CD4-positive, alpha-beta T cell treated with Interleukin-17A for 4 hours (primary cell): Measurements from ENCODE around the gene ATF1.

Experiments
- DNase-seq: peaks from one replicate; pipeline ENCODE4 v3.0.0-alpha.2; 2020; ENCODE audit warnings: mixed read lengths

Gene ATF1

GRCh38 chr12:50763639-50764285 lies at the start of gene ATF1:
TSS of gene ATF1 (plus strand) at chr12:50764101. CDS start at chr12:50780146, 16,045 bp downstream.
- peak; percentile 91 for DNase-seq

DNA sequence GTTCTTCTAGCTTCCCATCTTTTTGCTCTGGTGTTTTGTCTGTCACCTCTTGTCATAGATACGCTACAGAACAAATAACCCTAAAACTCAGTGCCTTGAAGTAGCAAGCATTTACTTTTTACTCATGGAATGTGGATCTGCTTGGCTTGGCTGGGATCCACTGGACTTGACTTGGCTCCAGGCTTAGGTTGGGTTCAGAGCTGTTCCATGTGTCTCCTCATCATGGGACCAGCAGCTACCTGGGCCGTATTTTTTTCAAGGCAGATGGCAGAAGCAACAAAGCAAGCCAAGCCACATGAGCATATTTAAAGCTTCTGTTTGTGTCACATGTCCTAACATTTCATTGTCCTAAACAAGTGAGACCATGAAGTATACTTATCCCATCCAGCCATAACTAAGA lies 48.7 kb upstream of the ATF1 start:
- no peak for DNase-seq

DNA sequence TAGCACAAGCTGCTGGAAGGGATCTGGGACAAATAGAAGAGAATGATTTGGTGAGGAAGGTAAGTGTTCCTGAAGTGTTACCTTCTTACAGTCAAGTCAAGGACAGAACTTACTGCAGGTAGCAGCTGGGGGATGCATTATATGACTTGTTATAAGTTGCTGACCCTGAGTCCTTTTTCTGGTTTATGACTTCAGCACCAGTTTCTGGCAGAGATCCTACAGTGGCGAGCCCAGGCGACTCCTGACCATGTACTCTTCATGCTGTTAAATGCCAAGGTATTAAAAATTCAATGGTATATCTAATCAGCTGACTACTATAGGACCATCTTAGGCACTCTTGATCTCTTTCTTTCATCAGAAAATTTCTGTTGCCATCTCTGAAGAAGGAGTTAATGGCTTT lies 45.1 kb upstream of the ATF1 start:
- DNase-seq = no peak

- DNase-seq = no peak
Observed at GRCh38 chr12:50720085-50720484, 43.8 kb upstream of the ATF1 start.

DNA sequence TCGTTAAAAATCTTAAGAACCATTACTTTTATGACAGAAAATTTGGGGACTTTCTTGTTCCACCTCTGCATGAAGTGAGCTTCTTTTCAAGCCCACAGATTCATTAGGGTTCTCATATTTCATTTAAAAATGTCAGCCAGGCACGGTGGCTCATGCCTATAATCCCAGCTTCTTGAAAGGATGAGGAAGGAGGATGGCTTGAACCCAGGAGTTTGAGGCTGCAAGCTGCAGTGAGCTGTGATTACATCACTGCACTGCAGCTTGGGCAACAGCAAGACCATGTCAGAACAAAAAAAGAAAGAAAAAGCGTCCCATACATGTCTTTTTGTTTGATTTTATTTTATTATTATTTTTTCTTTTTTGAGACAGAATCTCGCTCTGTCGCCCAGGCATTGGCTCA lies 43.4 kb upstream of the ATF1 start:
- no peak for DNase-seq

DNA sequence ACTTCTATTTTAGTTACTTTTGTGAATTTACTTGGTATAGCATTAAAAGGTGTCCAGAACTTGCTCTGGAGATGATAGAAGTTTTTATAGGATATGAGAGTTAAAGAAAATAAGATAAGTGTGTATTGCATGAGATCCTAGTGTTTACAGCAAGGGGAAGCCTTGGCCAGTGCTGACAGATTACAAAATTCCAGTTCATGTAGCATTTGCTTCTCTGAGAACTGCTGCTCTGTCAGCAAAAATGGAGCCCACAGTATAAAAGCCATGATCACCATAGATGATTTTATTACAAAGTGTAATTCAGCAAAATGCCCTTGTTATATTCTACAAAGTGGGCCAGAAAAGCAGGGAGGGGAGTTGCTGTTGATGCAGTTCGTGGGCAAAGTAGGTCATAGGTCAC lies 40.0 kb upstream of the ATF1 start:
- no peak for DNase-seq

GRCh38 chr12:50725011-50725942 lies 38.6 kb upstream of the ATF1 start:
- no peak for DNase-seq

- no peak for DNase-seq
Observed at GRCh38 chr12:50727466-50727865, 36.4 kb upstream of the ATF1 start.

GRCh38 chr12:50728417-50728816 lies 35.5 kb upstream of the ATF1 start:
- no peak for DNase-seq

- no peak for DNase-seq
Observed at GRCh38 chr12:50728841-50729240, 35.1 kb upstream of the ATF1 start.

GRCh38 chr12:50732591-50732990 lies 31.3 kb upstream of the ATF1 start:
- no peak for DNase-seq

DNA sequence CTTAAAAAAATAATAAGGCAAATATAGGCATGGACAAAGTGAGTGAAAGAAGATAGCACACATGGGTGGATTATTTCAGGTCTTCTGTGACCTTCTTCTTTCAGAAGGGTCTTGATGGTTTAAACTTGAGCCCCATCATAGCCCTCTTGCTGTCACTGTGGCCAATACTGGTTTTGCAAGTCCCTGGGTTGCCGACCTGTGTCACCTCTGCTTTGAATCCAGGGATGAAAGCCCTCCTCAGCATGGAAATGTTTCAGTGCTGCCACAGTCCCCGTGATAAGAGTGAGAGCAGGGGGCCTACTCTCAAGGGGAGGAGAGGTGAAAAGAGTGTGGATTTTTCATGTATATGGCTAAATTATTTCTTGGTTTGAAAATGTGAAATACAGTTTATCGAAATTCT lies 30.2 kb upstream of the ATF1 start:
- DNase-seq = no peak

GRCh38 chr12:50734409-50735263 lies 29.3 kb upstream of the ATF1 start:
- DNase-seq = peak; percentile 21

DNA sequence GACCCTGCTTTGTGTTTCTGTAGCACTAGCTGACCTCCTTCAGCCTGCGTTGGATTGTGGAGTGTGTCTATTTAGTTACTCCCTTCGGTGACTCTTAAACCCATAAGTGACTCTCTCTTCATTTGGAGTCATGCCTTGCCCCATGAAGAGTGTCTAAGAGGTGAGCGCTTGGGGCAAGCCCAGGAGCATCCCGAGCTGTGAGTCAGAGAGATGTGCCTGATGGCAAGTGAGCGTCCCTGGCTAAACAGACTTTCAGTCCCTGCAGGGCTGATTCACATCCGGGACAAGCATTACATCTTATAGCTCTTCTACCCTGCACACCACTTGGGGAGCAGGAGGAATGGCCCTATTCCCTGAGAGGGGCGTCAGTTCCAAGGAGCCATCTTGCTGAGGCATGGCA lies 24.3 kb upstream of the ATF1 start:
- DNase-seq = no peak

GRCh38 chr12:50740307-50740706 lies 23.6 kb upstream of the ATF1 start:
- DNase-seq = no peak

GRCh38 chr12:50742776-50743175 lies 21.1 kb upstream of the ATF1 start:
- no peak for DNase-seq

DNA sequence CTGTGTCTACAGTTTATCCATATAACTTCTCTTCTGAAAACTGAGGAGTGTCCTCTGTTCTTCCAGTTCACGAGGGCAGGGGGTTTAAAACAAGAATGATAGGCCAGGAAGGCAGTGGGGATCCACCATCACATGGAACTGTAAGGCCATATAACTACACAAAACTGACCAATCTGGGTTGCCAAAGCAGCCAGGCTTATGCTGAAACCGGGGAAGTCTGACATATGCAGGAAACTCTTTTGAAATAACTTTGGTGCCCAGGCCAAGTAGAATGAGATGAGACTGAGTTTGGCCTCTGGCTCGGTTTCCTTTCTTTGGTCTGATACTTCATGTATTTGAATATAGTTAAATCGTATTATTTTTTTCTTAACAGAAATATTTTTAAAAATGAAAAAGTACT lies 18.0 kb upstream of the ATF1 start:
- DNase-seq = no peak

GRCh38 chr12:50746431-50746830 lies 17.5 kb upstream of the ATF1 start:
- DNase-seq = no peak

DNA sequence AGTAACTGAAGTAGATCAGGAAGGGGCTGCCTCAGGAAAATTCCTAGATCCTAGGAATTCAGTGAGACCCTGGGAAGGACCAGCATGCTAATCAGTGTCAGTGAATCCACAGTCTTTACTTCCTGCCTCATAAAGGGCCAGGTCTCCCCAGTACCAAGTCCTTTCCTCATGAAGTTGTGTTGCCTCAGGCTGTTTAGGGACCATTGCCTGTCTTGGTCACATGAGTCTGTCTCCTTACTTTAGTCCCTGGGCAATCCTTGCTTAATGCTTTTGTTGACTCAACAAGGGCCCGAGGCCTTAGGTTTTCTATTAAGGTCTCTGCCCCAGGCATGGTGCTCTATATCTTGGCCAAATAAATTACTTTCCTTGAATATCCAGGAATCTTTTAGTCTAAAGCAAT lies 16.1 kb upstream of the ATF1 start:
- no peak for DNase-seq

DNA sequence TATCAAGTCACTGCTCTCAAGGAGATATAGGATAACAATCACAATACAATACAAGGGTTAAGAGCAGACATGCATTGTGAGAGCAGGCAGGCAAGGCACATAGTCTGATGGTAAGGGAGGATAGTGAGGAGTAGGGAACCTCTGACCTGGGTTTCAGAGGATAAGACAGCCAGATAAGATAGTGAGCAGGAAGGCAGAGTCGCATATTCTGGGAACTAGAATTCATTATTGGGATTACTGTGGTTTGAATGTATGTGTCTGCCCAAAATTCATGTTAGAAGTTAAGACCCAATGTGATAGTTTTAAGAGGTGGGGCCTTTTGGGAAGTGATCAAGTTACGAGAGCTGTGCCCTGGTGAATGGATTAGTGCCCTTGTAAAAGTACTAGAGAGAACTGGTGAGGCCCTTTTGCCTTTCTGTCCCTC lies 14.4 kb upstream of the ATF1 start:
- no peak for DNase-seq

- no peak for DNase-seq
Observed at GRCh38 chr12:50750366-50750765, 13.5 kb upstream of the ATF1 start.

GRCh38 chr12:50751948-50752721 lies 11.8 kb upstream of the ATF1 start:
- no peak for DNase-seq
